HG03521 (cell line): ENCODE measurements around the gene CDC5L.
"Not testable (repeated sequence)": the region's sequence is repeated elsewhere in the genome, so short reads cannot be mapped to it uniquely, and the experiment has no call there.

Experiments
- ATAC-seq: cut with Tn5 transposase; IDR thresholded peaks from one replicate; pipeline ENCODE4 v1.9.1; 2021; ENCODE audit warnings: mild to moderate bottlenecking, moderate library complexity; ENCODE audit not compliant: unreplicated experiment

Gene CDC5L

GRCh38 chr6:44410363-44410762, 22.9 kb downstream of the CDC5L start:
- no peak for ATAC-seq

GRCh38 chr6:44411141-44411540, 23.6 kb downstream of the CDC5L start:
- no peak for ATAC-seq

DNA sequence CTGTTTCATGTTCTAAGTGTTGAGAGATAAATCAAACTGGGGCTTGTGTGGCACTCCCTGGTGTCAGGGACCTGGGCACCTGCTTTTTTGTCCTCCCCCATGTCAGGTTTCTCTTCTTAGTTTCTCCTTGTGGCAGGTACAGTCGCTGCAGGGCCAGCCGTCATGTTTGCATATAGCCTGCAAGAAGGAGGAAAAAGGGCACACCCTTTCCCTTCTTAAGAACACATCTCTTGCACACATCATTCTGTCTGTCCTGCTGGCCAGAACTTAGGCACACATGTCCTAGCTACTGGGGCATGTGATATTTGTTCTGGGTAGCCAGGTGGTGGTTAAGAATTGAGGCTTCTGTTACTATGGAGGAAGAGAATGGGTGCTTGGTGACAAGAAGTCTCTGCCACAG, 27.9 kb downstream of the CDC5L start:
- no peak for ATAC-seq

GRCh38 chr6:44415873-44416502, 28.5 kb downstream of the CDC5L start:
- ATAC-seq = no peak

DNA sequence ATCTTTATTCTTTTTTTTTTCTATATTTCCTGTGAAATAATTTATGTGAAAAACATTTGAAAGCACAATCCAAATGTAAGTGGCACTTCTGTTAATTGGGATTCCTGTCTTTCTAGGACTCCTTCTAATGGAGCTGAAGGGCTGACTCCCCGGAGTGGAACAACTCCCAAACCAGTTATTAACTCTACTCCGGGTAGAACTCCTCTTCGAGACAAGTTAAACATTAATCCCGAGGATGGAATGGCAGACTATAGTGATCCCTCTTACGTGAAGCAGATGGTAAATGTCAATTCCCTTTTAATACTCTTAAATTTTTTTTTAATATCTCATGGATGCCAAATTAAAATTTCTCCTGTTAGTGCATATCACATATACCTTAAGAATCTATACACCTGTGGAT, 35.0 kb downstream of the CDC5L start:
- ATAC-seq = no peak

DNA sequence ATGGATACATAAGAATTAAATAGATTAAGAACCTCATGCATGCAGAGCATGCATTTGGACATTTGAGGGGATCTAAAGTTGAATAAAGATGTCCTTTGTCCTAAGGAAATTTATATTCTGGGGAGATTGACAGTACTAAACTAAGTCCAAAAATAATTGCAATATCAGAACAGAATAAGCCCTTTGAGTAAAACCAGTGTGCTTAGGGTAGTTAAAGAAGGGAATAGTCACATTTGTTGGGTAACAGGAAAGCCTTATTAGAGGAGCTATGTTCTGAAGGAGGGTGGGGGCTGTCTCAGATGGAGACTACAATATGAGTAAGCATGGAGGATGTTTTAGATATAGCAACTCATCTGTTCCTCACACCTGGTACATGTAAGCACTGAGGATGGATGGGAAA, 35.8 kb downstream of the CDC5L start:
- no peak for ATAC-seq

- no peak for ATAC-seq
Observed at GRCh38 chr6:44425951-44426350, 38.4 kb downstream of the CDC5L start.

DNA sequence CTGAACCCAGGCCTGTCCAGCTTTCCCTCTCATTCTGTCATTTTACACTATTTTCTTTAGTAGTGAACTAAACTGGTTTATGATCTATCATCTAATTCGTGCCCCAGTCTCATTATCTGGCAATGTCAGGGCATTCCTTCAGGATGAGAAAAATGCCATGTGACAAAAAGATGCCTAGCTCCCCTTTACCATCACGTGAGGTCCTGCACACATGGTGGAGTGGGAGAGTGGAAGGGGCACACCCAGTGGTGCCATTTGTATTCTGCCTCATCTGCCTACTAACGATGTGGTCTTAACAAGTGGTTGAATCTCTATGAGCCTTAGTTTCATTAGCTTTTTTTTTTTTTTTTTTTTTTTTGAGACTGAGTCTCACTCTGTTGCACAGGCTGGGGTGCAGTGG, 41.2 kb downstream of the CDC5L start:
- no peak for ATAC-seq

- no peak for ATAC-seq
Observed at GRCh38 chr6:44430326-44430725, 42.8 kb downstream of the CDC5L start.

DNA sequence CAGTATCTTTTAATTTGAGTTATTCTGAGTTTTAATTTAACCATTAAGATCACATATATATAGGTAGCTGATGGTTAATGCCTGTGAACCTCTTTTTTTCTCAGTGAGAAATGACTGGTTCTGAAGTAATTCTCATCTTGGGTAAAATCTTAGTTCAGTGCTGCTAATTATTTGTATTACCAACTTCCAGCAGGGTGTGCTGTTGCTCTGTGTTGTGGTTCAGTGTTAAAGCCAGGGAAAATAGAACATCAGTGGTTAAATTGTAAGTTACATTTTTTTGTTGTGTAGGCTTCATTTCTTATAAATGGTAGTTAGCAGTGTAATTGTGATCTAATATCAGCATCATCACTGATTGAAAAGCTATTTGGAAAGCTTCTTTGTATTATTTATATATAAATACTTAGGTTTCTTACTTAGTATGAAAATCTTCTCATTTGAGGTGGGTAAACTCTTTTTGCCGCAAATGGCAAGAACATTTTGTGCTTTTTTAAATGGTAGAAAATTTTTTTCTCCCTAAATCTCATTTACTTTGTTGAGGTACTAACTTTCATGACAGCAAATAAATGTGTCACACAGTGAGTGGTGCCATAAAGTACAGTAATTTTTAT, 43.7 kb downstream of the CDC5L start:
- ATAC-seq = no peak

- ATAC-seq = no peak
Observed at GRCh38 chr6:44432227-44432626, 44.7 kb downstream of the CDC5L start.

- ATAC-seq = no peak
Observed at GRCh38 chr6:44432726-44433125, 45.2 kb downstream of the CDC5L start.

DNA sequence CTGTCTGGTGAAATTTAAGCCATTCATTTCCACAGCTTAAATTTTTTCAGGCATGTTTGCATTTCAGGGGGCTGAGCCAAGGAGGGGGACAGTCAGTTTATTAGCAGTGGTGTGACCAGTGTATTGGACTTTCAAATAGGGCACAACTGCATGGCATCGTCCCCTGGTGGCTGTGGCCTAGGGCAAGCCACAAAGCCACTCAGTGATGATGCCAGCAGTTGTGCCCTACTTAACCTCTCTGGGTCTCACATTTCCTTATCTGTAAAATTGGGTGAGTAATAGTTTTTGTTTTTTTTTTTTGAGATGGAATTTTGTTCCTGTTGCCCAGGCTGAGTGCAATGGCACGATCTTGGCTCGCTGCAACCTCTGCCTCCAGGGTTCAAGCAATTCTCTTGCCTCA, 48.0 kb downstream of the CDC5L start:
- no peak for ATAC-seq

DNA sequence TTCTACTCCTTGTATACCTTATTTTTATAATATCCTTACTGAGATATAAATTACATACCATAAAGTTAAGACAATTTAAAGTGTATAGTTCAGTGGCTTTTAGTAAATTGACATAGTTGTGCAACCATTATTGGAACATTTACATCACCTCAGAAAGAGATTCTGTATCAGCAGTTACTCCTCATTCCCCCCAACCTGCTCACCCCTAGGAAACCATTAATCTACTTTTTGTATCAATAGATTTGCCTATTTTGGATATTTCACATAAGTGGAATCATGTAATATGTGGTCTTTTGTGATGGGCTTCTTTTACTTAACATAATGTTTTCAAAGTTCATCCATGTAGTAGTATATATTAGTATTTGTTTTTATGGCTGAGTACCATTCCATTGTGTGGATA, 51.3 kb downstream of the CDC5L start:
- no peak for ATAC-seq

DNA sequence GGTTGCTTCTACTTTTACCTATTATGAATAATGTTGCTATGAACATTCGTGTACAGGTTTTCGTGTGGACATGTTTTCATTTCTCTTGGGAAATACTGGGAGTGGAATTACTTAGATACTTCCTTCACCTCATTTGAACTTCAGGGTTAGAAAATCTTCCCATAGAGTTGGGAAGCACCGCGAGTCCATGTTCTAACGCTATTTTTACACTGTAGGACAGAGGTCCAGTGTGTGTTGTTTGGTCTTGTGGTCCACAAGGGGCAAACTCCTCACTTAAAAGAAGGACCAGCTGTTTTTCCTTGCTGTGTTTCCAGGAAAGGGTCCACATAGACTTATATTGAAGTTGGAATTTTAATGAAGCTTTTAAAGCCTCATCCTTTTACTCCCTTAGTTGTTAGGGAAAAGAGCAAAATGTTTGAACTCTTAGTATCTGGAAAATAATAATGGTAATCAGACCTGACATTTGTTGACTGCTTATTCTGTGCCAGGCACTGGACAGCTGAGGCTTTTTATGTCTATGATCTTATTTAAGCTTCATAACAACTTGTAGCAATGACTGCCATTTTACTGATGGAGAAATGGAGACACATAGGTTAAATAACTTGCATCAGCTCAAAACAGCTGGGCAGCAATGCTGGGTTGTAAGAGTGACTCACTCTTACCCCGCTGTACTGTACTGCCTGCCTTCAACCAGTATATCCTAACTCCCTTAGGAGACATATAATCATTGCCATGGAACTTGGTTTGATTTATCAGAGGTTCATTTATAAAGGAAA, 52.0 kb downstream of the CDC5L start:
- ATAC-seq = no peak

DNA sequence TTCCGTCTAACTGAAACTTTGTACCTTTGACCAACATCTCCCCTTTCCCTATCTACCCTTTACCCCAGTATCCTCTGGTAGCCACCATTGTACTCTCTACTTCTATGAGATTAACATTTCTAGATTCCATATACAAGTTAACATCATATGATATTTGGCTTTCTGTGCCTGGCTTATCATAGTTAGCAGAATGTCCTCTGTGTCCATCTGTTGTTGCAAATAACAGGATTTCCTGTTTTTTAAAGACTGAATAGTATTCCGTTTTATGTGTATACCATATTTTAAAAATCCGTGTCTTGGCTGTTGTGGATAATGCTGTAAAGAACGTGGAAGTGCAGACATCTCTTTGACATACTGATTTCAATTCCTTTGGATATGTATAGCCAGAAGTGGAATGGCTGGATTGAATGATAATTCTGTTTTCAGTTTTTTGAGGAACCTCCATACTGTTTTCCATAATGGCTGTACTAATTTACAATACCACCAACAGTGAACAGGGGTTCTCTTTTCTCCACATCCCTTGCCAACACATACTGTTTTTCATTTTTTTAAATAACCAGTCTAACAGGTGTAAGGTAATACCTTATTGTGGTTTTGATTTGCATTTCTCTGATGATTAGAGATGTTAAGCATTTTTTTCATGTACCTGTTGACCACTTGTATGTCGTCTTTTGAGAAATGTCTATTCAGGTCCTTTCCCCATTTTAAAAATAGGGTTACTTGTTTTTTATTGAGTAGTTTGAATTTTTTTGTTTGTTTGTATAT, 53.8 kb downstream of the CDC5L start:
- ATAC-seq = no peak

DNA sequence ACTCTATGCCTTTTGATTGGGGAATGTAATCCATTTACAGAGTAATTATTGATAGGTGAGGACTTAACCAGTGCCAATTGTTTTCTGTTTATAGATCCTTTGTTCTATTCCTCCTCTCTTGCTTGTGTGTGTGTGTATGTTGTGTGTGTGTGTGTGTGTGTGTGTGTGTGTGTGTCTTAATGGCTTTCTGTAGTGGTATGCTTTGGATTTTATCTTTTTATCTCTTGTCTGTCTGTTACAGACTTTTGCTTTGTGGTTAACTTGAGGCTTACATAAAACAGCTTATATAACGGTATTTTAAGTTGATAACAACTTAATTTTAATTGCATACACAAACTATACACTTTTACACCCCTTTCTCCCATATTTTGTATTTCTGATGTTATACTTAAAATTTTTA, 54.7 kb downstream of the CDC5L start:
- no peak for ATAC-seq

DNA sequence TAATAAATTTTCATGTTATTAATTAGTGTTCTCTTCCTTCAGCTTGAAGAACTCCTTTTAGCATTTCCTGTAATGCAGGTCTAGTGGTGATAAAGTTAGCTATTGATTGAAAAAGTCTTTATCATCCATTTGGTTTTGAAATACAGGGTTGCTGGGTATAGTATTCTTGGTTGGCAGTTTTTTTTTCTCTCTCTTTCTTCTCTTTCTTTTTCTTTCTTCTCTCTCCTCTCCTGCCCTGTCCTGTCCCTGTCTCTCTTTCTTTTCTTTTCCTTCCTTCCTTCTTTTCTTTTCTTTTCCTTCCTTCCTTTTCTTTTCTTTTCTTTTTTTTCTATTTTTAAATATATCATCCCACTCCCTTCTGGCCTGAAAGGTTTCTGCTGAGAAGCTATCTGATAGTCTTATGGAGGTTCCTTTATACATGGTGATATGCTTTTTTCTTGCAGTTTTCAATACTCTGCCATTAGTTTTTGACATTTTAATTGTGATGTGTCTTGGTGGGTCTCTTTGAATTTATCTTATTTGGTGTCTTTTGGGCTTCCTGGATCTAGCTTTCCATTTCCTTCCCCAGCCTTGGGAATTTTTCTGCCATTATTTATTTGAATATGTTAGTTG, 55.4 kb downstream of the CDC5L start:
- no peak for ATAC-seq

DNA sequence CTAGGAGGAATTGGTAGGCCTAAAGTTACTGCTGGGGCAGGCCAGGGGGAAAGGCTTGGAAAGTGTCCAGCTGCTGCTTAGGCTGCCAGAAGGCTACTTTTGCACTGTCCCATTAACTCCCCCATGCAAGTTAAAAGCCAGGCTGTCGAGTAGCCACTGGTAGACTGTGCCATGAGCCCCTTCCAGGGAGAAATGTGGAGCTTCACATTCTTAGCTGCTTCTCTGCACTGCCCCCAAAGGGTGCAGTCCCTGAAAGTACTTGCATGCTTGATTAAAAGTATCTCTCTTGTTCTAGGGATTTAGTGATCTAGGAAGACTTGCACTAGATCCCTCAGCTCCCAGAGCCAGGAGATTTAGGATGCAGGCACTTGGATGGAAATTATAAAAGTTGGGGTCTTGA, 57.3 kb downstream of the CDC5L start:
- ATAC-seq = no peak

DNA sequence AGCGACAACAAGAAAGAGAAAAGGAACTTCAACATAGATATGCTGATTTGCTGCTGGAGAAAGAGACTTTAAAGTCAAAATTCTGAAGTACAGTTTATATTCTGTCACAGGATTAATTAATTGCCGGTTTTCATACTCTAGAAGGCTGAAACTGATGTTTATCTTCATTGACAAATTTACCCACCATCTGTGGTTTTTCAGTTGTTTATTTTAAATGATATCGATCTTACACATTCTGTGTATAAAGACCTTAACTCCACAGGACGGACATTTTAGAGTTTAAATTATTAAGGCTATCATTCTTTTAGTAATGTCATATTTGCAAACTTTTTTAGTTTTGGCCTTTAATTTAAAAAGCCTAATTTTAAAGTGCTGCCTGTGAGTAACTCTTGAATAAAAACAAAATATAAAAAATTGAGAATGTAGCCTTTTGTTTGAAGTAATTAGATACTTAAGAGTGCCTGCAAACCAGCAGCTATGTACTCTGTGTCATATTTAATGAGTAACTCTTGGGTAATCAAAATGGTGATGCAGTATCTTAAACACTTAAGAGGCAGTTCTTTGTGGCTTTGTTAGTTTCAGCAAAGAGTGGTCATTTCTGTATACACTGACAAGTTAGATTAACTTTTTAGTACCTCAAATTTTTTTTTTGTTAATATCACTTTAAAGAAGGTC, 59.3 kb downstream of the CDC5L start:
- no peak for ATAC-seq

- ATAC-seq = not testable (repeated sequence)
Observed at GRCh38 chr6:44449181-44449580, 61.7 kb downstream of the CDC5L start.
